Brain microvascular endothelial cell (primary cell): ENCODE data around the gene ZFYVE9.

Source experiments
- DNase-seq: peaks from one replicate; pipeline ENCODE4 v3.0.0-alpha.2; 2020
- H3K27ac ChIP-seq: fragments of 250-450 bp; sonication (Bioruptor Pico); 2 replicates; pipeline ENCODE4 v1.5.1; 2020; ENCODE audit warnings: mild to moderate bottlenecking, moderate library complexity
- H3K27me3 ChIP-seq: fragments of 250-450 bp; sonication (Bioruptor Pico); replicated peaks from 2 replicates; pipeline ENCODE4 v1.5.1; 2020; ENCODE audit warnings: mild to moderate bottlenecking
- H3K36me3 ChIP-seq: fragments of 250-450 bp; sonication (Bioruptor Pico); replicated peaks from 2 replicates; pipeline ENCODE4 v1.5.1; 2020; ENCODE audit warnings: mild to moderate bottlenecking
- H3K4me3 ChIP-seq: 2 replicates; pipeline ENCODE4 v1.5.1; 2011; ENCODE audit warnings: low read depth, mild to moderate bottlenecking, control low read depth, low read length, moderate library complexity
- CTCF ChIP-seq: IDR thresholded peaks from 2 replicates; pipeline ENCODE4 v1.5.1; 2011; ENCODE audit warnings: low read depth, mild to moderate bottlenecking, moderate library complexity, low read length, control low read depth, inconsistent platforms; ENCODE audit errors: missing control alignments
- in situ Hi-C: cut with HindIII; loops from 2 replicates; pipeline ENCODE4 v1.10.0; 2017; ENCODE audit warnings: low sequenced_read_pairs, low pct_ligation_motif_present

The ZFYVE9 gene

GRCh38 chr1:52334906-52335528 lies 193.1 kb downstream of the ZFYVE9 start:
- no peak for DNase-seq
- no peak overlapping the region for H3K4me3 ChIP-seq
- TF ChIP-seq CTCF: no peak
- in situ Hi-C loops: no loop called here
- H3K27ac ChIP-seq: no peak overlapping the region
- no peaks in the 10 kb centered on the region for H3K36me3 ChIP-seq
- no peaks in the 10 kb centered on the region for H3K27me3 ChIP-seq

- DNase-seq: no peak
- in situ Hi-C loops: no loop called here
- H3K27ac ChIP-seq: no peak overlapping the region
- no peaks in the 10 kb centered on the region for H3K27me3 ChIP-seq
- TF ChIP-seq CTCF: no peak
- H3K4me3 ChIP-seq: no peak overlapping the region
- H3K36me3 ChIP-seq: no peaks in the 10 kb centered on the region
Measured at GRCh38 chr1:52337439-52337838, 195.6 kb downstream of the ZFYVE9 start.

GRCh38 chr1:52341655-52342260 lies 199.9 kb downstream of the ZFYVE9 start:
- Histone ChIP-seq H3K36me3 (no peaks in the 10 kb centered on the region), H3K27ac (no peak overlapping the region), H3K4me3 (no peak overlapping the region), H3K27me3 (no peaks in the 10 kb centered on the region)
- no peak for TF ChIP-seq CTCF
- DNase-seq: no peak
- in situ Hi-C loops: no loop called here

GRCh38 chr1:52343979-52344378 lies 202.1 kb downstream of the ZFYVE9 start:
- H3K27me3 ChIP-seq: no peaks in the 10 kb centered on the region
- no peak overlapping the region for H3K4me3 ChIP-seq
- no peaks in the 10 kb centered on the region for H3K36me3 ChIP-seq
- no peak overlapping the region for H3K27ac ChIP-seq
- DNase-seq: no peak
- in situ Hi-C loops: no loop called here
- TF ChIP-seq CTCF: no peak

GRCh38 chr1:52345252-52345651 lies 203.4 kb downstream of the ZFYVE9 start:
- H3K36me3 ChIP-seq: no peaks in the 10 kb centered on the region
- TF ChIP-seq CTCF: no peak
- in situ Hi-C loops: no loop called here
- no peak overlapping the region for H3K27ac ChIP-seq
- H3K4me3 ChIP-seq: no peak overlapping the region
- no peaks in the 10 kb centered on the region for H3K27me3 ChIP-seq
- DNase-seq: no peak

- Histone ChIP-seq H3K4me3 (no peak overlapping the region), H3K27me3 (no peaks in the 10 kb centered on the region), H3K36me3 (peaks cover 4% of the 10 kb centered on the region), H3K27ac (no peak overlapping the region)
- no peak for DNase-seq
- in situ Hi-C loops: no loop called here
- no peak for TF ChIP-seq CTCF
Measured at GRCh38 chr1:52346653-52347052, 204.8 kb downstream of the ZFYVE9 start.
